Neural cell (in vitro differentiated cells): Measurements from ENCODE around the gene DUOX1.

Source experiments
- CTCF ChIP-seq: fragments of 450-650 bp; IDR thresholded peaks from 2 replicates; pipeline ENCODE4 v1.5.1; 2014; ENCODE audit warnings: antibody characterized with exemption, mild to moderate bottlenecking, moderate library complexity; ENCODE audit not compliant: poor library complexity, severe bottlenecking
- EZH2 ChIP-seq: fragments of 200-600, 300-800 bp; shearing (Covaris generic), sonication (generic); IDR thresholded peaks from 2 replicates; pipeline ENCODE4 v1.6.1; 2014; ENCODE audit warnings: antibody characterized with exemption, low read length, borderline replicate concordance, mild to moderate bottlenecking; ENCODE audit not compliant: insufficient read depth, poor library complexity, severe bottlenecking
- POLR2AphosphoS5 ChIP-seq: IDR thresholded peaks from 2 replicates; pipeline ENCODE4 v1.6.1; 2012
- RAD21 ChIP-seq: fragments of 450-650 bp; conservative IDR thresholded peaks from 2 replicates; pipeline ENCODE4 v1.6.1; 2014; ENCODE audit warnings: antibody characterized with exemption, mild to moderate bottlenecking, moderate library complexity

GRCh38 chr15:45139770-45140169, 10.0 kb downstream of the DUOX1 start:
- TF ChIP-seq RAD21 = no peak
- TF ChIP-seq CTCF = no peak
- no peak for TF ChIP-seq EZH2
- no peak for TF ChIP-seq POLR2AphosphoS5
